NCI-H526 (cell line): ENCODE results near the gene RAD51B.

Experiments
- DNase-seq, 2 experiments: peaks; one replicate each; lab custom pipeline; 2025; lab: John Stamatoyannopoulos, UW

The RAD51B gene

GRCh38 chr14:68553311-68553710, 733.7 kb downstream of the RAD51B start:
- no peak for DNase-seq

GRCh38 chr14:68554231-68554630, 734.7 kb downstream of the RAD51B start:
- DNase-seq: peak in 1 of 2 experiments; percentile 9

GRCh38 chr14:68556253-68556652, 736.7 kb downstream of the RAD51B start:
- DNase-seq: no peak

- no peak for DNase-seq
These were observed 738.1 kb downstream of the RAD51B start for GRCh38 chr14:68557648-68558047.

- no peak for DNase-seq
These were observed 738.5 kb downstream of the RAD51B start for GRCh38 chr14:68558096-68558495.

GRCh38 chr14:68559949-68560348, 740.4 kb downstream of the RAD51B start:
- no peak for DNase-seq

GRCh38 chr14:68561531-68562007, 742.0 kb downstream of the RAD51B start:
- no peak for DNase-seq

GRCh38 chr14:68562911-68563250, 743.3 kb downstream of the RAD51B start:
- no peak for DNase-seq

- no peak for DNase-seq
These were observed 743.9 kb downstream of the RAD51B start for GRCh38 chr14:68563251-68564131.

- DNase-seq: no peak
These were observed 744.7 kb downstream of the RAD51B start for GRCh38 chr14:68564191-68564825.

GRCh38 chr14:68564826-68565759, 745.5 kb downstream of the RAD51B start:
- no peak for DNase-seq

- DNase-seq: no peak
These were observed 746.5 kb downstream of the RAD51B start for GRCh38 chr14:68566075-68566474.

- no peak for DNase-seq
These were observed 749.6 kb downstream of the RAD51B start for GRCh38 chr14:68568907-68569897.

GRCh38 chr14:68569970-68570409, 750.4 kb downstream of the RAD51B start:
- no peak for DNase-seq

GRCh38 chr14:68571114-68571591, 751.6 kb downstream of the RAD51B start:
- DNase-seq: no peak

GRCh38 chr14:68571928-68572525, 752.4 kb downstream of the RAD51B start:
- no peak for DNase-seq

GRCh38 chr14:68573126-68573525, 753.5 kb downstream of the RAD51B start:
- DNase-seq: no peak

GRCh38 chr14:68573722-68574121, 754.1 kb downstream of the RAD51B start:
- no peak for DNase-seq

GRCh38 chr14:68574461-68574860, 754.9 kb downstream of the RAD51B start:
- DNase-seq: no peak

GRCh38 chr14:68574906-68575305, 755.3 kb downstream of the RAD51B start:
- no peak for DNase-seq
